ENCODE data around the gene TACC2. TPM values are rescaled to one million over a fixed set of nuclear protein-coding genes. Genes with fewer than 3 reads are reported as not detected.

The TACC2 gene
- total RNA-seq, 2 experiments from 2014 or later, result not detected

- Histone ChIP-seq H3K9me2 (ENCODE audit: insufficient read depth, low read length) (no peaks in the 10 kb centered on the region), H3K79me2 (ENCODE audit: insufficient read depth, low read depth, low read length) (no peaks in the 10 kb centered on the region), H2AFZ (ENCODE audit: low read length) (no peak overlapping the region), H3K27ac (ENCODE audit: low read depth, low read length, poor library complexity, severe bottlenecking) (no peak overlapping the region), H3K4me3 (ENCODE audit: low read depth, low read length, poor library complexity, severe bottlenecking) (no peak overlapping the region), H4K20me1 (ENCODE audit: insufficient read depth, low read length) (no peaks in the 10 kb centered on the region), H3K36me3 (ENCODE audit: insufficient read depth, low read length) (no peaks in the 10 kb centered on the region), H3K4me2 (ENCODE audit: low read length) (no peak overlapping the region), H3K4me1 (ENCODE audit: insufficient read depth, low read length, poor library complexity, severe bottlenecking) (no peaks in the 10 kb centered on the region), H3K9me3 (ENCODE audit: low read length) (no peaks in the 10 kb centered on the region)
- no peak for TF ChIP-seq EZH2phosphoT487 (IDR thresholded peaks at IDR 0.05; ENCODE audit: borderline replicate concordance, low read depth, low read length)
- TF ChIP-seq CTCF (conservative IDR thresholded peaks at IDR 0.05; ENCODE audit: low read length), result no peak
- POLR2A ChIA-PET, result no interaction called here
- intact Hi-C loops (cut with micrococcal nuclease; ENCODE audit: unreplicated experiment), result no loop called here
- no TSS peak for BruUV-seq (replicated peaks)
- no peak for DNase-seq (ENCODE audit: low spot score)
- CTCF ChIA-PET (ENCODE audit: unreplicated experiment), result no interaction called here
Observed at GRCh38 chr10:122280156-122280555, 291.2 kb downstream of the TACC2 start.

- BruUV-seq (replicated peaks), result no TSS peak
- H2AFZ ChIP-seq (ENCODE audit: low read length), result no peak overlapping the region
- no peaks in the 10 kb centered on the region for H3K36me3 ChIP-seq (ENCODE audit: insufficient read depth, low read length)
- no peaks in the 10 kb centered on the region for H3K79me2 ChIP-seq (ENCODE audit: insufficient read depth, low read depth, low read length)
- ChIA-PET CTCF (ENCODE audit: unreplicated experiment) (no interaction called here), POLR2A (interaction anchor here (0.5 kb wide), 1 partner anchor 80 kb away, joined by 3 read pairs; no protein-coding TSS in a partner anchor)
- H3K4me2 ChIP-seq (ENCODE audit: low read length), result no peak overlapping the region
- H3K4me1 ChIP-seq (ENCODE audit: insufficient read depth, low read length, poor library complexity, severe bottlenecking), result no peaks in the 10 kb centered on the region
- no peaks in the 10 kb centered on the region for H4K20me1 ChIP-seq (ENCODE audit: insufficient read depth, low read length)
- DNase-seq (ENCODE audit: low spot score), result no peak
- no peak overlapping the region for H3K27ac ChIP-seq (ENCODE audit: low read depth, low read length, poor library complexity, severe bottlenecking)
- no peak overlapping the region for H3K4me3 ChIP-seq (ENCODE audit: low read depth, low read length, poor library complexity, severe bottlenecking)
- no peaks in the 10 kb centered on the region for H3K9me3 ChIP-seq (ENCODE audit: low read length)
- H3K9me2 ChIP-seq (ENCODE audit: insufficient read depth, low read length), result no peaks in the 10 kb centered on the region
- intact Hi-C loops (cut with micrococcal nuclease; ENCODE audit: unreplicated experiment), result no loop called here
- no peak for TF ChIP-seq CTCF (conservative IDR thresholded peaks at IDR 0.05; ENCODE audit: low read length)
- no peak for TF ChIP-seq EZH2phosphoT487 (IDR thresholded peaks at IDR 0.05; ENCODE audit: borderline replicate concordance, low read depth, low read length)
Observed at GRCh38 chr10:122281018-122281626, 292.2 kb downstream of the TACC2 start.

- Histone ChIP-seq H3K9me2 (ENCODE audit: insufficient read depth, low read length) (no peaks in the 10 kb centered on the region), H3K4me1 (ENCODE audit: insufficient read depth, low read length, poor library complexity, severe bottlenecking) (no peaks in the 10 kb centered on the region), H2AFZ (ENCODE audit: low read length) (no peak overlapping the region), H3K4me2 (ENCODE audit: low read length) (no peak overlapping the region), H3K79me2 (ENCODE audit: insufficient read depth, low read depth, low read length) (no peaks in the 10 kb centered on the region), H4K20me1 (ENCODE audit: insufficient read depth, low read length) (no peaks in the 10 kb centered on the region), H3K9me3 (ENCODE audit: low read length) (no peaks in the 10 kb centered on the region), H3K36me3 (ENCODE audit: insufficient read depth, low read length) (no peaks in the 10 kb centered on the region), H3K4me3 (ENCODE audit: low read depth, low read length, poor library complexity, severe bottlenecking) (no peak overlapping the region), H3K27ac (ENCODE audit: low read depth, low read length, poor library complexity, severe bottlenecking) (no peak overlapping the region)
- ChIA-PET CTCF (ENCODE audit: unreplicated experiment) (no interaction called here), POLR2A (interaction anchor here (0.5 kb wide), 1 partner anchor 80 kb away, joined by 3 read pairs; no protein-coding TSS in a partner anchor)
- intact Hi-C loops (cut with micrococcal nuclease; ENCODE audit: unreplicated experiment), result no loop called here
- TF ChIP-seq CTCF (conservative IDR thresholded peaks at IDR 0.05; ENCODE audit: low read length) (no peak), EZH2phosphoT487 (IDR thresholded peaks at IDR 0.05; ENCODE audit: borderline replicate concordance, low read depth, low read length) (no peak)
- DNase-seq (ENCODE audit: low spot score), result no peak
- no TSS peak for BruUV-seq (replicated peaks)
Observed at GRCh38 chr10:122281751-122282150, 292.8 kb downstream of the TACC2 start.

All from OCI-LY7 (cell line).